ENCODE measurements around the gene MORC1. TPM values are rescaled to one million over a fixed set of nuclear protein-coding genes. Genes with fewer than 3 reads are reported as not detected.

Gene MORC1
- not detected in 2 replicates for total RNA-seq

- Histone ChIP-seq H3K36me3 (ENCODE audit: insufficient read depth, low read length) (no peaks in the 10 kb centered on the region), H3K27me3 (ENCODE audit: insufficient read depth, low read length) (no peaks in the 10 kb centered on the region), H4K20me1 (ENCODE audit: insufficient read depth, low read length) (no peaks in the 10 kb centered on the region), H2AFZ (ENCODE audit: low read length) (no peak within 1 kb of the TSS), H3K4me2 (ENCODE audit: insufficient read depth, low read length) (no peak within 1 kb of the TSS), H3K27ac (ENCODE audit: low read depth, low read length) (no peak within 1 kb of the TSS), H3K79me2 (ENCODE audit: insufficient read depth, low read length) (no peaks in the 10 kb centered on the region), H3K4me3 (ENCODE audit: insufficient read depth, low read length) (no peak within 1 kb of the TSS), H3K9me3 (ENCODE audit: low read depth, low read length) (no peaks in the 10 kb centered on the region), H3K4me1 (ENCODE audit: insufficient read depth, low read length) (no peaks in the 10 kb centered on the region)
- no peak for DNase-seq (ENCODE audit: insufficient read length, low spot score, missing footprints)
- no peak for TF ChIP-seq CTCF (IDR thresholded peaks at IDR 0.05; ENCODE audit: extremely low read depth, low read depth, low read length)
These were observed at the start of gene MORC1 for GRCh38 chr3:109117939-109118338. Gene MORC1 (minus strand): TSS chr3:109118134. CDS start chr3:109118059, 75 bp downstream.

- Histone ChIP-seq H4K20me1 (ENCODE audit: insufficient read depth, low read length) (no peaks in the 10 kb centered on the region), H3K9me3 (ENCODE audit: low read depth, low read length) (no peaks in the 10 kb centered on the region), H3K4me3 (ENCODE audit: insufficient read depth, low read length) (no peak overlapping the region), H3K79me2 (ENCODE audit: insufficient read depth, low read length) (no peaks in the 10 kb centered on the region), H3K27ac (ENCODE audit: low read depth, low read length) (no peak overlapping the region), H3K36me3 (ENCODE audit: insufficient read depth, low read length) (no peaks in the 10 kb centered on the region), H2AFZ (ENCODE audit: low read length) (no peak overlapping the region), H3K4me1 (ENCODE audit: insufficient read depth, low read length) (no peaks in the 10 kb centered on the region), H3K27me3 (ENCODE audit: insufficient read depth, low read length) (no peaks in the 10 kb centered on the region), H3K4me2 (ENCODE audit: insufficient read depth, low read length) (no peak overlapping the region)
- no peak for TF ChIP-seq CTCF (IDR thresholded peaks at IDR 0.05; ENCODE audit: extremely low read depth, low read depth, low read length)
- DNase-seq (ENCODE audit: insufficient read length, low spot score, missing footprints): no peak
These were observed 48.0 kb upstream of the MORC1 start for GRCh38 chr3:109165905-109166304.

- Histone ChIP-seq H3K36me3 (ENCODE audit: insufficient read depth, low read length) (no peaks in the 10 kb centered on the region), H3K4me3 (ENCODE audit: insufficient read depth, low read length) (no peak overlapping the region), H3K4me2 (ENCODE audit: insufficient read depth, low read length) (no peak overlapping the region), H3K4me1 (ENCODE audit: insufficient read depth, low read length) (no peaks in the 10 kb centered on the region), H4K20me1 (ENCODE audit: insufficient read depth, low read length) (no peaks in the 10 kb centered on the region), H3K27me3 (ENCODE audit: insufficient read depth, low read length) (no peaks in the 10 kb centered on the region), H3K9me3 (ENCODE audit: low read depth, low read length) (no peaks in the 10 kb centered on the region), H2AFZ (ENCODE audit: low read length) (no peak overlapping the region), H3K27ac (ENCODE audit: low read depth, low read length) (no peak overlapping the region), H3K79me2 (ENCODE audit: insufficient read depth, low read length) (no peaks in the 10 kb centered on the region)
- no peak for DNase-seq (ENCODE audit: insufficient read length, low spot score, missing footprints)
- TF ChIP-seq CTCF (IDR thresholded peaks at IDR 0.05; ENCODE audit: extremely low read depth, low read depth, low read length): no peak
These were observed 43.7 kb upstream of the MORC1 start for GRCh38 chr3:109161487-109162123.

- TF ChIP-seq CTCF (IDR thresholded peaks at IDR 0.05; ENCODE audit: extremely low read depth, low read depth, low read length): no peak
These were observed 37.9 kb upstream of the MORC1 start for GRCh38 chr3:109155828-109156227.

More at GRCh38 chr3:109155828-109156227, 37.9 kb upstream of the MORC1 start:
- Histone ChIP-seq H3K4me2 (ENCODE audit: insufficient read depth, low read length) (no peak overlapping the region), H3K4me3 (ENCODE audit: insufficient read depth, low read length) (no peak overlapping the region), H2AFZ (ENCODE audit: low read length) (no peak overlapping the region), H3K79me2 (ENCODE audit: insufficient read depth, low read length) (no peaks in the 10 kb centered on the region), H3K27me3 (ENCODE audit: insufficient read depth, low read length) (no peaks in the 10 kb centered on the region), H3K36me3 (ENCODE audit: insufficient read depth, low read length) (no peaks in the 10 kb centered on the region), H3K27ac (ENCODE audit: low read depth, low read length) (no peak overlapping the region), H4K20me1 (ENCODE audit: insufficient read depth, low read length) (no peaks in the 10 kb centered on the region), H3K4me1 (ENCODE audit: insufficient read depth, low read length) (no peaks in the 10 kb centered on the region), H3K9me3 (ENCODE audit: low read depth, low read length) (no peaks in the 10 kb centered on the region)
- no peak for DNase-seq (ENCODE audit: insufficient read length, low spot score, missing footprints)

Measured in osteoblast (primary cell).